ENCODE data around the gene COL23A1.

The COL23A1 gene

DNA sequence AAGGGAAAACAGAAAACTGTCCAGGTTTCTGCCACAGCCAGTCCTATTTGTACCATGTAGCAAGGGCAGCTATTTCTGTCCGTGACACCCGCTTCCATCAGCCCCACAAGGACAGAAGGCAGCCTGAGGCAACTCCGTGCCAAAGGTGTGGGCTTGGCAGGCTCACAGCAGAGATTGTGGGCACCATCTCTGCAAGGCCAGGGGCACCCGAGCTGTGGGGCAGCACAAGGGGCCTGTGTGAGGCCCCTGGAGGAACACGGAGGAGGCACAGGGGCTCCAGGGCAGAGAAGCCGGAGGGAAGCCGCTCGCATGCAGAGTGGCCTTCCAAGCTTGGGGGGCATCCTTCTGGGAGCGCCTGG lies 43.5 kb downstream of the COL23A1 start:
- no peaks in the 10 kb centered on the region for H3K4me1 ChIP-seq (ENCODE audit: control insufficient read depth, insufficient read depth, low read length)
- ChIA-PET POLR2A (no interaction called here), CTCF (interaction anchor here (1.2 kb wide), 1 partner anchor 266 kb away, joined by 4 read pairs; no protein-coding TSS in a partner anchor)
- H3K9me3 ChIP-seq (ENCODE audit: control insufficient read depth, insufficient read depth, low read depth, low read length), result no peaks in the 10 kb centered on the region
- no peak overlapping the region for H3K27ac ChIP-seq (ENCODE audit: extremely low read depth, low read depth, low read length)
- H3K4me3 ChIP-seq (ENCODE audit: low read depth, low read length), result no peak overlapping the region
- H3K36me3 ChIP-seq (ENCODE audit: control insufficient read depth in 2 of 2, insufficient read depth in 1 of 2, low read length in 2 of 2), result no peaks in the 10 kb centered on the region
- TF ChIP-seq ZNF248 (tag by site-specific recombination; IDR thresholded peaks at IDR 0.05) (no peak), ZNF239 (tag by site-specific recombination; IDR thresholded peaks at IDR 0.05) (no peak), ZNF776 (tag by site-specific recombination; IDR thresholded peaks at IDR 0.05; ENCODE audit: borderline replicate concordance) (no peak), ZNF600 (tag by site-specific recombination; IDR thresholded peaks at IDR 0.05) (no peak)
- TF ChIP-seq, protein P1, sequence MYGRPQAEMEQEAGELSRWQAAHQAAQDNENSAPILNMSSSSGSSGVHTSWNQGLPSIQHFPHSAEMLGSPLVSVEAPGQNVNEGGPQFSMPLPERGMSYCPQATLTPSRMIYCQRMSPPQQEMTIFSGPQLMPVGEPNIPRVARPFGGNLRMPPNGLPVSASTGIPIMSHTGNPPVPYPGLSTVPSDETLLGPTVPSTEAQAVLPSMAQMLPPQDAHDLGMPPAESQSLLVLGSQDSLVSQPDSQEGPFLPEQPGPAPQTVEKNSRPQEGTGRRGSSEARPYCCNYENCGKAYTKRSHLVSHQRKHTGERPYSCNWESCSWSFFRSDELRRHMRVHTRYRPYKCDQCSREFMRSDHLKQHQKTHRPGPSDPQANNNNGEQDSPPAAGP (tag by site-specific recombination; IDR thresholded peaks at IDR 0.05), result no peak
- TF ChIP-seq, protein P2, sequence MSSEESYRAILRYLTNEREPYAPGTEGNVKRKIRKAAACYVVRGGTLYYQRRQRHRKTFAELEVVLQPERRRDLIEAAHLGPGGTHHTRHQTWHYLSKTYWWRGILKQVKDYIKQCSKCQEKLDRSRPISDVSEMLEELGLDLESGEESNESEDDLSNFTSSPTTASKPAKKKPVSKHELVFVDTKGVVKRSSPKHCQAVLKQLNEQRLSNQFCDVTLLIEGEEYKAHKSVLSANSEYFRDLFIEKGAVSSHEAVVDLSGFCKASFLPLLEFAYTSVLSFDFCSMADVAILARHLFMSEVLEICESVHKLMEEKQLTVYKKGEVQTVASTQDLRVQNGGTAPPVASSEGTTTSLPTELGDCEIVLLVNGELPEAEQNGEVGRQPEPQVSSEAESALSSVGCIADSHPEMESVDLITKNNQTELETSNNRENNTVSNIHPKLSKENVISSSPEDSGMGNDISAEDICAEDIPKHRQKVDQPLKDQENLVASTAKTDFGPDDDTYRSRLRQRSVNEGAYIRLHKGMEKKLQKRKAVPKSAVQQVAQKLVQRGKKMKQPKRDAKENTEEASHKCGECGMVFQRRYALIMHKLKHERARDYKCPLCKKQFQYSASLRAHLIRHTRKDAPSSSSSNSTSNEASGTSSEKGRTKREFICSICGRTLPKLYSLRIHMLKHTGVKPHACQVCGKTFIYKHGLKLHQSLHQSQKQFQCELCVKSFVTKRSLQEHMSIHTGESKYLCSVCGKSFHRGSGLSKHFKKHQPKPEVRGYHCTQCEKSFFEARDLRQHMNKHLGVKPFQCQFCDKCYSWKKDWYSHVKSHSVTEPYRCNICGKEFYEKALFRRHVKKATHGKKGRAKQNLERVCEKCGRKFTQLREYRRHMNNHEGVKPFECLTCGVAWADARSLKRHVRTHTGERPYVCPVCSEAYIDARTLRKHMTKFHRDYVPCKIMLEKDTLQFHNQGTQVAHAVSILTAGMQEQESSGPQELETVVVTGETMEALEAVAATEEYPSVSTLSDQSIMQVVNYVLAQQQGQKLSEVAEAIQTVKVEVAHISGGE (tag by site-specific recombination; conservative IDR thresholded peaks at IDR 0.05; ENCODE audit: low read depth), result no peak
- TF ChIP-seq, protein P3, sequence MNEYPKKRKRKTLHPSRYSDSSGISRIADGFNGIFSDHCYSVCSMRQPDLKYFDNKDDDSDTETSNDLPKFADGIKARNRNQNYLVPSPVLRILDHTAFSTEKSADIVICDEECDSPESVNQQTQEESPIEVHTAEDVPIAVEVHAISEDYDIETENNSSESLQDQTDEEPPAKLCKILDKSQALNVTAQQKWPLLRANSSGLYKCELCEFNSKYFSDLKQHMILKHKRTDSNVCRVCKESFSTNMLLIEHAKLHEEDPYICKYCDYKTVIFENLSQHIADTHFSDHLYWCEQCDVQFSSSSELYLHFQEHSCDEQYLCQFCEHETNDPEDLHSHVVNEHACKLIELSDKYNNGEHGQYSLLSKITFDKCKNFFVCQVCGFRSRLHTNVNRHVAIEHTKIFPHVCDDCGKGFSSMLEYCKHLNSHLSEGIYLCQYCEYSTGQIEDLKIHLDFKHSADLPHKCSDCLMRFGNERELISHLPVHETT (tag by site-specific recombination; IDR thresholded peaks at IDR 0.05), result no peak

DNA sequence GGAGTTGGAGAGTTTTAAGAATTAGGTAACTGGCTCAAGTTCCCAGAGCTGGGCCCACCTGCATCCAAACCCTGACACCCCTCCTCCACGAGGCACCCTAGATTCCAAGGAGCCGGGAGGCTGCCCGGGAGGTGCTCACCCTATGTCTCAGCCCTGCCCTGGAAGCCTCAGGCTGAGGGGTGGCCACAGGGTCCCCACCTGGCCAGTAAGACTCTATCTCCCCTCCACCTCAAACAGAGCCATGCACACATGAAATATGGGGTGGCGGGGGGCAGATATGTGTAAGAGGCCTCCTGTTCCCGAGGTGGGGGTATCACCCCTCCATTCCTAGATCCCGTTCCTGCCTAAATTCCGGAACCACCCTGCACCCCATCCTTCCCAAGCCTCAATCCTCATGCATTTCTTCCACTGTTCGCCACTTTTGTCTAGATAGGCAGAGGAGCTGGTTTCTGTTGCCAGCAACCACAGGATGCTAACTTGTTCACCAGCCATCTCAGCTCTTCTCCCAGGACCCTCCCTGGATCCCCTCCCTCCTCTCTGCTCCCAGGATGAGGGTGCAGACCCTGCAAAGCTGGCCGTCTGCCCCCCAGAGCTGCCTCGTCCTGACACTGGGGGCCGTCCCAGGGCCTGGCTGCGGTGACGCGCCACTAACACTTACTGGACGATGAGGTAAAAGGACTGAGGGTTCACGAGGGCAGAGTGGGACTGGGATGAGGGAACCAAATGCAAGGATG lies 44.1 kb downstream of the COL23A1 start:
- ChIA-PET POLR2A (no interaction called here), CTCF (interaction anchor here (1.2 kb wide), 1 partner anchor 266 kb away, joined by 4 read pairs; no protein-coding TSS in a partner anchor)
- Histone ChIP-seq H3K27ac (ENCODE audit: extremely low read depth, low read depth, low read length) (no peak overlapping the region), H3K36me3 (ENCODE audit: control insufficient read depth in 2 of 2, insufficient read depth in 1 of 2, low read length in 2 of 2) (no peaks in the 10 kb centered on the region), H3K9me3 (ENCODE audit: control insufficient read depth, insufficient read depth, low read depth, low read length) (no peaks in the 10 kb centered on the region), H3K4me3 (ENCODE audit: low read depth, low read length) (no peak overlapping the region), H3K4me1 (ENCODE audit: control insufficient read depth, insufficient read depth, low read length) (no peaks in the 10 kb centered on the region)
- no peak for TF ChIP-seq ZNF138 (tag by site-specific recombination; IDR thresholded peaks at IDR 0.05; ENCODE audit: borderline replicate concordance)

DNA sequence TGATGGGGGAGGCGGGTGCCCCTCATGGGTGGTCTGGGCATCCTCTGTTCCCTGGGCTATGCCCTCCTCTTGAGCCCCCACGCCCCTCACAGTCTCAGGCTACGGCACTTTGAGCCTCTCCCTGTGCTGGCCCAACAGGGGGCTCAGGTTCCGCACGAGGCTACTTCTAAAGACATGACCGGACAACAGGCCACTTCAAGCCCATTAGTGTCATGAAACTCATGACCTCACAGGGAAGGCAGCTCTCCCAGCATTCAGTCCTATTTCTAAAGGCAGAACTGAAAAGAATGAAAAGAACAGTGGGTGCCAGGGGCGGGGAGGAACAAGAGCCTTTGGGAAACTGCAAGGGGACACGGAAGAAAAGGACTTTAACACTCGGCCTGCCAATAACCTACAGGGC lies 45.0 kb downstream of the COL23A1 start:
- H3K27ac ChIP-seq (ENCODE audit: extremely low read depth, low read depth, low read length), result no peak overlapping the region
- H3K4me3 ChIP-seq (ENCODE audit: low read depth, low read length), result no peak overlapping the region
- CTCF ChIA-PET, result interaction anchor here (1.1 kb wide), 1 partner anchor 45 kb away, joined by 6 read pairs; the partner anchor contains the start of gene COL23A1
- no peaks in the 10 kb centered on the region for H3K4me1 ChIP-seq (ENCODE audit: control insufficient read depth, insufficient read depth, low read length)
- TF ChIP-seq ZBTB1 (tag by site-specific recombination; IDR thresholded peaks at IDR 0.05) (no peak), ZNF514 (tag by site-specific recombination; IDR thresholded peaks at IDR 0.05) (no peak), ZNF664 (tag by site-specific recombination; IDR thresholded peaks at IDR 0.05) (no peak)
- POLR2A ChIA-PET, result no interaction called here
- no peaks in the 10 kb centered on the region for H3K36me3 ChIP-seq (ENCODE audit: control insufficient read depth in 2 of 2, insufficient read depth in 1 of 2, low read length in 2 of 2)
- H3K9me3 ChIP-seq (ENCODE audit: control insufficient read depth, insufficient read depth, low read depth, low read length), result no peaks in the 10 kb centered on the region

All from HEK293 (cell line).